Activated CD4-positive, CD25-positive, alpha-beta regulatory T cell treated with anti-CD3 and anti-CD28 coated beads, Interleukin-2, amount 50 U/mL, for 16 hours (primary cell): ENCODE measurements around the gene STEAP3.

Source experiments
- DNase-seq: peaks from one replicate; pipeline ENCODE4 v3.0.0-alpha.2; 2020; ENCODE audit warnings: low read depth, low spot score

The STEAP3 gene

GRCh38 chr2:119223521-119224390 is at the start of gene STEAP3:
TSS of gene STEAP3 (plus strand) at chr2:119223834. CDS start at chr2:119231013, 7,179 bp downstream.
- DNase-seq = no peak

GRCh38 chr2:119174216-119174992 is 49.2 kb upstream of the STEAP3 start:
- DNase-seq = peak; percentile 26

- no peak for DNase-seq
Observed at GRCh38 chr2:119174993-119175347, 48.7 kb upstream of the STEAP3 start.

- no peak for DNase-seq
Observed at GRCh38 chr2:119175517-119175916, 48.1 kb upstream of the STEAP3 start.

GRCh38 chr2:119177171-119177837 is 46.3 kb upstream of the STEAP3 start:
- DNase-seq = no peak

GRCh38 chr2:119177838-119178190 is 45.8 kb upstream of the STEAP3 start:
- DNase-seq = no peak

- DNase-seq = no peak
Observed at GRCh38 chr2:119178776-119179175, 44.9 kb upstream of the STEAP3 start.

GRCh38 chr2:119179202-119179601 is 44.4 kb upstream of the STEAP3 start:
- DNase-seq = no peak

- no peak for DNase-seq
Observed at GRCh38 chr2:119179991-119180390, 43.6 kb upstream of the STEAP3 start.

- DNase-seq = no peak
Observed at GRCh38 chr2:119180892-119181291, 42.7 kb upstream of the STEAP3 start.

GRCh38 chr2:119181391-119181790 is 42.2 kb upstream of the STEAP3 start:
- DNase-seq = no peak

GRCh38 chr2:119181791-119182445 is 41.7 kb upstream of the STEAP3 start:
- no peak for DNase-seq

- no peak for DNase-seq
Observed at GRCh38 chr2:119184512-119184911, 39.1 kb upstream of the STEAP3 start.

GRCh38 chr2:119190321-119191111 is 33.1 kb upstream of the STEAP3 start:
- no peak for DNase-seq

- DNase-seq = no peak
Observed at GRCh38 chr2:119192893-119193292, 30.7 kb upstream of the STEAP3 start.

- DNase-seq = no peak
Observed at GRCh38 chr2:119195001-119195400, 28.6 kb upstream of the STEAP3 start.

GRCh38 chr2:119195887-119196286 is 27.7 kb upstream of the STEAP3 start:
- DNase-seq = no peak

GRCh38 chr2:119196301-119197125 is 27.1 kb upstream of the STEAP3 start:
- DNase-seq = no peak

- DNase-seq = no peak
Observed at GRCh38 chr2:119197126-119197405, 26.6 kb upstream of the STEAP3 start.

- no peak for DNase-seq
Observed at GRCh38 chr2:119197529-119198239, 25.9 kb upstream of the STEAP3 start.
